Activated T-cell treated with anti-CD3 and anti-CD28 coated beads for 24 hours (primary cell): Measurements from ENCODE around the gene TRIM69.
A peak's percentile ranks its signal among the peaks of the same experiment; 100 is the strongest.
"Not testable (repeated sequence)": the region's sequence is repeated elsewhere in the genome, so short reads cannot be mapped to it uniquely, and the experiment has no call there.

Experiments
- DNase-seq: peaks from one replicate; pipeline ENCODE4 v3.0.0-alpha.2; 2020; ENCODE audit warnings: low read depth

Gene TRIM69

DNA sequence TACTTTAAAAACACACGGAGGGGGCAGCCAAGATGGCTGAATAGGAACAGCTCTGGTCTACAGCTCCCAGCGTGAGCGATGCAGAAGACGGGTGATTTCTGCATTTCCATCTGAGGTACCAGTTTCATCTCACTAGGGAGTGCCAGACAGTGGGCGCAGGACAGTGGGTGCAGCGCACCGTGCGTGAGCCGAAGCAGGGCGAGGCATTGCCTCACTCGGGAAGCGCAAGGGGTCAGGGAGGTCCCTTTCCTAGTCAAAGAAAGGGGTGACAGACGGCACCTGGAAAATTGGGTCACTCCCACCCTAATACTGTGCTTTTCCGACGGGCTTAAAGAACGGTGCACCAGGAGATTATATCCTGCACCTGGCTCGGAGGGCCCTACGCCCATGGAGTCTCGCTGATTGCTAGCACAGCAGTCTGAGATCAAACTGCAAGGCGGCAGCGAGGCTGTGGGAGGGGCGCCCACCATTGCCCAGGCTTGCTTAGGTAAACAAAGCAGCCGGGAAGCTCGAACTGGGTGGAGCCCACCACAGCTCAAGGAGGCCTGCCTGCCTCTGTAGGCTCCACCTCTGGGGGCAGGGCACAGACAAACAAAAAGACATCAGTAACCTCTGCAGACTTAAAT, 3.0 kb downstream of the TRIM69 start:
- not testable (repeated sequence) for DNase-seq

DNA sequence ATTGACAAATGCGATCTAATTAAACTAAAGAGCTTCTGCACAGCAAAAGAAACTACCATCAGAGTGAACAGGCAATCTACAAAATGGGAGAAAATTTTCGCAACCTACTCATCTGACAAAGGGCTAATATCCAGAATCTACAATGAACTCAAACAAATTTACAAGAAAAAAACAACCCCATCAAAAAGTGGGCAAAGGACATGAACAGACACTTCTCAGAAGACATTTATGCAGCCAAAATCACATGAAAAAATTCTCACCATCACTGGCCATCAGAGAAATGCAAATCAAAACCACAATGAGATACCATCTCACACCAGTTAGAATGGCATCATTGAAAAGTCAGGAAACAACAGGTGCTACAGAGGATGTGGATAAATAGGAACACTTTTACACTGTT, 7.1 kb downstream of the TRIM69 start:
- DNase-seq: not testable (repeated sequence)

DNA sequence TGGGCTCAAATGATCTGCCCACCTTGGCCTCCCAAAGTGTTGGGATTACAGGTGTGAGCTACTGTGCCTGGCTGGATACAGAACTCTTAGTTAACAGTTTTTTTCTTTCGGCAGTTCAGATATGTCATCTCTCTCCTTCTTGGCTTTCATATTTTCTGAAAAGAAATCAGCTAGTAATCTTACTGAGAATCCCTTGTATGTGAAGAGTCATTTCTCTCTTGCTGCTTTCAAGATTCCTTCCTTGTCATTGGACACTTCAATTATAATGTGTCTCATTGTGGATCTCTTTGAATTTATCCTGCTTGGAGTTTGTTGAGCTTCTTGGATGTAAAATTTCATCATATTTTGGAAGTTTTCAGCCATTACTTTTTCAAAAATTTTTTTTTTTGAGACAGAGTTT, 17.0 kb downstream of the TRIM69 start:
- DNase-seq: no peak

DNA sequence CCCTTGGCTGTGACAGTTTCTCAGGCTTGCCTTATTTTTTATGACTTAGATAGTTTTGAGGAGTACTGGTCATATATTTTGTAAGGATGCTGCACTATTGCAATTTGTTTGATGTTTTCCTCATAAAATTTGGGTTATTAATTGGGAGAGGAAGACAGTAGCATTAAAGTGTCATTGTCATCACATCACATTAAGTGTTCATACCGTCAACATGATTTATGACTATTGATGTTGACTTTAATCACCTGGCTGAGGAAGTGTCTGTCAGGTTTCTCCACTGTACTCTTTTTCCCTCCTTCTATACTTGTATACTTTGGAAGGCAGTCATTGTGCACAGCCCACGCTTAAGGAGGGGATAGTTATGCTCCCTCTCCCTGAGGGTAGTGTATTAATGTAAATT, 26.9 kb downstream of the TRIM69 start:
- DNase-seq: no peak

DNA sequence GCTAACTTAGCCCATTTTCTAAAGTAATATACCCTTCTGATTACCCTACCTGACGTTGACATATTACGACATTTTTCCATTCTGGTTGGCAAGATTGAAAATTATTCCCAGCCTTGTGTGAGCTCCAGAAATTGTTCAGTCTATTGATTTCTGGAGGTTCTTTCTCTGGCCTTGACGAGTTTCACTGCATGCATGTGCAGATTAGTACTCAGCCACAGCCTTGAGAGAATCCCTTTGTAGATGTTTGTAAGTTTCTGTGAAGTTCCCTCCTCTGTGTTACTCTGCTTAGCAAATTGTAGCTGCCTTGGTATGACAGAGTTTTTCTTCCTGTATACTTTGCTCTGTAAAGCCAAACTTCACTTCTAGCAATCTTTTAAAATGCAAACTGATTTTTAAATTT, 27.5 kb downstream of the TRIM69 start:
- no peak for DNase-seq

DNA sequence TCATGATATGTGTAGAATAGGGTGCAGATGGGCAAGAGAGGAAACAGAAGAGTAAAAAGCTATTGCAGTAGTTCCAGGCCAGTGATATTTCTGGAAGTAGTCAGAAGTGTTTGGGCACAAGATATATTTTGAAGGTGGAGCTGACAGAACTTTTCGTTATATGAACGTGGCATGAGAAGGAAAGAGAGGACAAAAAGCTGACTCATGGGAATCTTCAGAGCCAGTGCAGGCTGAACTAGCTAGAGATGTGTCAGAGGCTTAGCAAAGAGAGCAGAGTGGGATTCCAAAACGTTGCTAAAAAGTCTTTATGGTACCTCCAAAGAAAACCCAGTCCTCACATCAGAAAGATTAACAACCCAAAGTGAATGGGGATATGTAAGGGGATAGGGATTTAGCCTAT, 28.7 kb downstream of the TRIM69 start:
- no peak for DNase-seq

DNA sequence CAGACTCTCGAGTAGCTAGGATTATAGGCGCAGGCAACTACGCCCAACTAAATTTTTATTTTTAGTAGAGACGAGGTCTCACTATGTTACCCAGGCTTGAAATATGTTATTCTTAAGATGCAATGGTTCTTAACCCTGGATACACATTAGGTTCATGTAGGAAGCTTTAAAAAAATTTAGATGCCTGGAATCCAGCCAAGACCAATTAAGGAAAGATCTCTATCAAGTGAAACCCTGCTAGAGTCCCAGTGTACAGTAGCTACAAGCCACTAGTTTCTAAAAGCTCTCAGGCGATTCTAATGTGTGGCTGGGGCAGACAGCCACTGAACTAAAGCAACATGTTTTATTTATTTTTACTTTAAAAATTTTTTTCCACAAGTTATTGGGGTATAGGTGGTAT, 33.2 kb downstream of the TRIM69 start:
- no peak for DNase-seq

DNA sequence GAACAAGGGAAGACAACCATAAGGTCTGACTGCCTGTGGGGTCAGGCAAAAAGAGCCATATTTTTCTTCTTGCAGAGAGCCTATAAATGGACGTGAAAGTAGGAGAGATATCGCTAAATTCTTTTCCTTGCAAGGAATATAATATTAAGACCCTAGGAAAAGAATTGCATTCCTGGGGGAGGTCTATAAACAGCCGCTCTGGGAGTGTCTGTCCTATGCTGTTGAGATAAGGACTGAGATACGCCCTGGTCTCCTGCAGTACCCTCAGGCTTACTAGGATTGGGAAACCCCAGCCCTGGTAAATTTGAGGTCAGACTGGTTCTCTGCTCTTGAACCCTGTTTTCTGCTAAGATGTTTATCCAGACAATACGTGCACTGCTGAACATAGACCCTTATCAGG, 34.4 kb downstream of the TRIM69 start:
- not testable (repeated sequence) for DNase-seq

DNA sequence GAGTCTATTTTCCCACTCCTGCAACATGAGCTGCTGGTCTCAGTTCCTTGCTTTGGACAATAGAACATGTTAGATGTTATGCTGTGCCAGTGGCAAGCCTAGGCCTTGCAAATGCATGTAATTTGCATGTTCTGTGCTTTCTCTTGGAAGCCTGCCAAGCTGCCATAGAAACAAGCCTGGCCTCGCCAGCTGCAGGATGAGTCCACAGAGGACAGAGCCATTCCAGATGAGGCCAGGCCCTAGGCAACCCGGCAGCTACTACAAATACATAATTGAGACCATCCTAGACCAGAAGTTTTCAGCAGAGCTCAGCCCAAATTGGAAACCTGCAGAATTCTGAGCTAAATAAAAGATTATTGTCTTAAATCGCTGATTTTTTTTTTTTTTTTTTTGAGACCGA, 39.6 kb downstream of the TRIM69 start:
- no peak for DNase-seq

DNA sequence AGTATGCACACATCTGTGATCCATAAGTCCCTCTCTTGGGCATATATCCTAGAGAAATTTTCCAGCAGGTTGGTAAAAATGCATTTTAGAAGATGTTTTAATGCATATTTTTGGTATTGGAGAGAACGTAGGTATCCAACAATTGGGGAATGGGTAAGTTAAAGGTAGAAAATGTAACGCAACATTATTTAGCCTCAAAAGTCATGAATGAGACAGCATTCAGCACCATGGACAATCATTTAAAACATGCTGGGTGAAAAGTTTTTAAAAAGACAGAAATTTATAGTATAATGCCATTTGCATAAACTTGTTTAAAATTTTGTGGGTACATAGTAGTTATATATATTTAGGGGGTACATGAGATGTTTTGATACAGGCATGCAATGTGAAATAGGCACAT, 43.4 kb downstream of the TRIM69 start:
- no peak for DNase-seq

DNA sequence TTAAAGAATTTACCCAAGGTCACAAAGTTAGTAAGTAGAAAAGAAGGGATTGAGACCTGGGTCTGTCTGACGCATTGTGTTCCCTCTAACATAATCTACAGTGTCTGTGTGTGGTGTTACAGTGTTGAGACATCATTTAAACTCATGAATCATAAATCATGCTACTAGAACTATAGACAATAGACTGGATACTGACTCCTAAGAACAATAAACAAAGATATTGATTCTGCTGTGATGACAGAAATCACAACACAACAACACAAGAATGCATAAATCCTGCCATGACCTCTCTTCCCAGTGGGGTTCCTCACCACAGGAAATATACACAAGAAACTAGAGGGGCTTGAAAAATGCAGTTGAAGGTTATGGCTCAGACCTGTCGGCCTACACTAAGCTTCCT, 44.3 kb downstream of the TRIM69 start:
- no peak for DNase-seq

DNA sequence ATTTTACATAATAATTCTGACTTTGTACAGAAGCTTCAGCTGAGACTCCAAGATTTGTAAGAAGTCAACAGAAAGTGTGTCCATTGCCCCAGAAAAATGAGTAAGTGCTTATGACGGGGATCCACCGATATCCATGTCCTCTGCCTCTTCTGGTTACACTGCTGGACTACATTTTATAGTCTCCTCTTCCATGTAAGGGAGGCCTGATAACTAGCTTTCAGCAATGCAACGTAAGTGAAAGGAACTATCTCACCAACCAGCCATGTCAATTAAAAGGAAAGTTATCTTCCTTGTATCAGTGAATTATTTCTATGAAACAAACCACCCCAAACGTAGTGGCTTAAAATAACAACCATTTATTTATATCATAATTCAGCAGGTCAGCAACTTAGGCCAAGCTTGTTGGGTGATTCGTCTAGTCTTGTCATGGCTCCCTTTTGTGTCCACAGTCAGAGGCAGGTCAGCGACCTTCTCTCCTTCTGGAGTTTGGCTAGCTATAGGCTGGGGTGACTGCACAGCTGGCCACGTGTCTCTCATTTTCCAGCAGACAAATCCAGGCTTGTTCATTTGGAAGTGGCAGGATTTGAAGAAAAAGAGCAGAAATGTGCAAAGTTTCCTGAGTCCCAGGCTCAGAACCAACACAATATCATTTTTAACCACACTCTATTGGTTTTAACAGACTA, 44.9 kb downstream of the TRIM69 start:
- no peak for DNase-seq

DNA sequence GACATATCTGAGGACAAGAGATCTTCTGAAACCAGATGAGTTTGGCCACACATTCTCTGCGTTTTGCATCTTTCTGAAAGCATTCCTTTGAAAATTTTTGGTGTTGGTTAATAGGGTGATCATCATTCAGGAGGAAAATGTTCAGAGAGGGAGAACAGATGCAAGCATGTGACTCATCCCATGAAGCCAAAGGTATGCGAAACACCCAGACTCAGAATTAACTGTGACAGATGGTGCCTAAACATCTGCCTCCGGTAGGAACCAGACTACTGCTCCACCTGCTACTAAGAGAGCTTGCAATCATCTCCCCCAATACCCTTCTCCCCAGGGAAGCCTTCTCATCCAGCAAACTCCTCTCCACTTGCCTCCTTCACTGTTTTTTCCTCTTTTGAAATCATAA, 46.2 kb downstream of the TRIM69 start:
- no peak for DNase-seq

DNA sequence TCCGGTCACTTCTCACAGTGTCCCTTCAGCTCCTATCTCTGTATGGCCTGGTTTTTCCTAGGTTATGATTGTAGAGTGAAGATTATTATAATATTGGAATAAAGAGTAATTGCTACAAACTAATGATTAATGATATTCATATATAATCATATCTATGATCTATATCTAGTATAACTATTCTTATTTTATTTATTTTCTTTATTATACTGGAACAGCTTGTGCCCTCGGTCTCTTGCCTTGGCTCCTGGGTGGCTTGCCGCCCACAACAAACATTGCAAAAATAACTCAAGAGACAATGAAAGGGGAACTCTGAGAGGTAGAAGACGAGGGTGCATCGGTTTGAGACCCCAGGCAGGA, 48.6 kb downstream of the TRIM69 start:
- not testable (repeated sequence) for DNase-seq

DNA sequence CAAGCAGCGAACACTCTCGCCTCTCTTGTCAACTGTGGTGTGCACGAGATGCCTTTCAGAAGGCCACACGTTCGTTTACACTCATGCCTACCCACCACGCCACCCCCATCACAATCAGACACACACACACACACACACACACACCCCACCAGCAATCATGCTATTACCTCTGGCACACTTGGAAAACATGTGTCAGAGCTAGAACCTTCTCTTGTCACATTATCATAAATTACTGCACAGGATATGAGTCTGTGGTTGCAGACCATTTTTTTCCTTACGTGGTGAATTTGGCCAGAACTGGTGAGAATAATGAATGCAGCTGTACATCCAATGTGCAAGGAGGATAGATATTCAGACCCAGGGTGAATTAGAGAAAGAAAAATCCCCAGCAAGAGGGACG, 52.4 kb downstream of the TRIM69 start:
- peak; percentile 42 for DNase-seq

DNA sequence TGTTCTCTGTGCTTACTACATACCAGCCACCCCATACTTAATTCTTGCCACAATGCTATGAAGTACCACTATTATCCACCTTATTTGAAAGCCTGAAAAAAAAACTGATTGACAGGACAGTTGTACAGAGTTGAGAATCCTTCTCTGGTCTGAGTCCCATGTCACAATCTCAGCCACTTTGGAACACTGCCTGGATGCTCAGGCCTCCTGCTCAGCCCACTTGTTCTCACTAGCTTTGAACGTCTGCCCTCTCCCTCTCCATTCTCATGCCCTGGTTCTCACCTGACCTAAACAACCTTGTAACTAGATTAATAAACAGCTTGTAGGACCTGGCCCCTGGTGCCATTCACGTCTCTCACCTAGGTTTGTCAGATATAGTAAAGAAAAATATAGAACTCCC, 53.9 kb downstream of the TRIM69 start:
- DNase-seq: no peak

DNA sequence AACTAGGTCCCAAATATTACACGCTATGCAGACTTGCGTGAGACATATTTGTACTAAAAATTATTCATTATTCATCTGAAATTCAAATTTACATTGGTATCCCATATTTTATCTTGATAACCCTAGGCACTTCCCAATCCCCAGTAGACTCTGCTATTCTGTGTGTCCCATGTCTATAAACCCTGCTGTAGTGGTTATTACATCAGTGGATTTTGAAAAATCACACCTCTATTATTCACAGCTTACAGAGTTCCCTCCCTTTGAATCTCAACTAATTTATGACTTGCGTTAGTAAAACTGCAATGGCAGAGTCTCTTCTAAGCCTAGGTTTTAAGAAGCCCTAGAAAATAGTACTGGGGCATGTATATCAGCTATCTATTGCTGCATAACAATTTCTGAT, 54.3 kb downstream of the TRIM69 start:
- no peak for DNase-seq

DNA sequence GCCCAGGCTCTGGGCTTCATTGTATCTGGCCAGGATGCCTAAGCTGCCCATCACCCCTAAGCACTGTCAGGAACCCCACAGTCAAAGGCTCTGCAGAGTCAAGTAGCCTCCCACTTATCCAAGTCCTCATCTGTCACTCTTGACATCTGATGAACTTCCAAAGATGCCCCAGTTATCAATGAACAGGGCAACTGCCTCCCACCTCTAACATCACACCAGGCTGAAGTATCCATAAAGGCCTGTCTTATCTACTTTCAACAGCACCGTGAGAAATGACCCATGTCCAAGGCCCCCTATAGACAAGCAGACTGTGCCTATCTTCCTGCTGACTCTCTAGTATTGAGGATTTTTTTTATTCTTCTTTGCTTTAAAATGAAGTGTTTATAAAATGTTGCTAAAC, 56.4 kb downstream of the TRIM69 start:
- DNase-seq: no peak

DNA sequence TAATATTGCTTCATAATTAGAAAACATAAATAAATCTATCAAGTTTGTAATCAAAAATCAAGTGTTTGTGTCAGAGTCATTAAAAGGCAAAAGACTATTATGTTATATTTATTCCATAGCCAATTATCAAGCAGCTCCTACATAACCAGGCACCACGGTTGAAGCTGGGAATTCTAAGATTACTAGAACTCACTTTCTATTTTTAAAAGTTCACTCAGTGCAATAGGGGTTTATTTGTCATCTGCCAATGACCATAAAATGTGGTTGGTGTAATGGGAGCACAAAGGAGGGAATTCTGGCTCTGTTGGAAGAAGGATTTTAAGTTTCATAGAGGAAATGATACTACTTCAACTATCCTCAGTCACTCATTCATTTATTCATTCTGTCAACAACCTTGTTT, 57.7 kb downstream of the TRIM69 start:
- DNase-seq: no peak

DNA sequence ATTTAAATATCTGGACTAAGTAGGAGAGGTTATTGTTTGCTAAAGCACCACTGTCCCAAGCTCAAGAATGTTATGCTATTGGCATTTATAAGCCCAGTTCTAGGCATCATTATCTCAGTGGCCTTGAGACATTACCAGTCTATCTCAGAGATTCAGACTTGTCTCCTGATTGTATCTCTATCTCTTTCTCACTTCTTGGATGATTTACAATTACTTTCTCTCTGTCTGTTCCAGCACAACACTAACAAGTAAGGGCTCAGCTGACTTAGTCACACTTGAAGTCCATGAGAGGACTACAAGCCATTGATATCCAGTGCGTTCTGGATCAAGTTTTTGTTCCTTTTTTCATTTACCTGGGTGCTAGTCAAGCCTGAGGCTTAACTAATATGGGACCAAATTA, 60.2 kb downstream of the TRIM69 start:
- DNase-seq: no peak

DNA sequence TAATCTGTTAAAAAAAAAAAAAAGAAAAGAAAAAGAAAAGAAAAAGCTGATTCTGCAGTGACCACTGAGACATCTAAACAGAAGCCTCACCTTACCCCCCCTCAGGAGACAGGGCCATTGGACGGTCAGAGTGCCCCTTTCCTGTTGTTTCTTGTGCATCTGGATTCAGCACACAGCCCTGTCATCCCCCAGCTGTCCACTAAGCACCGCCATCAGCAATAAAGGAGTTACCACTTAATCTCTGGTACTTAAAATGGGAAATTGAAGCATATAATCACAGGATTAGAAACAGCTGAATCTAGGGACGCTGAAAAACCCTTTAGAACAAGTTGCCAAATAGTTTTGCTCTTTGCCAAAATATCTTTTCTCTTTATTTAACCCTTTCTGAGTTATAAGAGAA, 62.5 kb downstream of the TRIM69 start:
- no peak for DNase-seq

DNA sequence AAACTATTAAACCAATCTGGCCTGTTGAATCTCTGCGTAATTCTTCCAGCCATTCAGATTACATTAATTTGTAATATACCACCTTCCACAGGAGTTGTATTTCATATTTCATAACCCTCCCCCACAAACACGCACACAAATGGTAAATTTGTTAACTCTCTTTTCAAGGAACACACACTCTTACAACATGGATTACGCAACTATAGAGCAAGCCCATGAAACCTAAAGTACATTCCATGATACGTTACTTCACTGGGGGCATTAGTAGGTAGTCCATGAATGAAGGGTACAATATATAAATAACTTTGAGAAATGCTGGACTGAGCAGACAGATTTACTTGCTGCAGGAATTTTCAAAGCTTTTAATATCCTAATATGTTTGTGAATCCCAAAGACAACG, 65.0 kb downstream of the TRIM69 start:
- DNase-seq: no peak

DNA sequence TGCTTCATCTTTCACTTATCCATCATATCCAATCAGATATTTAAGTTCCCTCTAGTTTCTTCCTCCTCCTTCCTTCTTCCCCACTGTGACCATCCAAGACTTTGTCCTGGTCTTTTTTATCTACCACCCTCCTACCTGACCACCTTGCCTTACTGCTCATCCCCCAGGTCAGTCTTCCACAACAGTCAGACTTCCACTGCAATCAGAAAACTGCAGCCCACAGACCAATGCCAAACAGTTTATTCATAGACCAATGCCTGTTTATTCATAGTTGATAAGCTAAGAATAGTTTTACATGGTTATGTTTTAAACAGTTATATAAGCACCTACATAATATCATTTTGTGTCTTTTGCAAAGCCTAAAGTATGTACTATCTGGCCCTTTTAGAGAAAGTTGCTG, 65.5 kb downstream of the TRIM69 start:
- no peak for DNase-seq

DNA sequence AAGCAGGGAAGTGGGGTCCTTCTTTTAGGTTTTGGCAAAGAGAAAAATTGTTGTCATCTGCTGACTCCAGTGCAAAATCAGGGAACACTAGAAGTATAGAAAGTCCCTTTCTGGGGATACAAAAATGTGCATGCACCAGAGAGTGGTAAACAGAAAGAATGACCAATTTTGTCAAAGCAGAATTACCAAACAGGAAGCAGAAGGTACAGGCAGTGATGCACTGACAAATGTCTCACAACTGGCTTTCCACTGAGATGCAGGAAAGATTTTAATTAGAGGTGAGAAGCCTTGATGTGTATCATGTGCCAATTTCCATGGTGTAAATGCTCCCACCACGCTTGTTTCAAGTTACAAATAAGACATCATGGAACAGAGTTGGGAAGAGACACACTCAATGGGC, 66.0 kb downstream of the TRIM69 start:
- no peak for DNase-seq
